ENCODE data around the gene EXOC6.

EXOC6 gene

DNA sequence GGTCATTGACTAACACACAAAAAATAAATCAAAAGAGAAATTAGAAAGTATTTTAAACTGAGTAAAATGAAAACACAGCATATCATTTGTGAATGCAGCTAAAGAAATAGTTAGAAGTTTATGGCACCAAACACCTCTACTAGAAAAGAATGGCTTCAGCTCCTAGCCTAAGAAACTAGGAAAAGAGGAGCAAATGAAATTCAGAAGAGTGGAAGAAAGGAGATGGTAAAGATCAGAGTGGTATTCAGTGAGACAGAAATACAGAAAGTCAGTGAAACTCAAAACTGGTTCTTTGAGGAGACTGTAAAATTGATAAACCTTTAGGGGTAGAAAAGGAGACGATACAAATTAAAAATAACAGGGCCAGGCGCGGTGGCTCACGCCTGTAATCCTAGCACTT, 2.7 kb downstream of the EXOC6 start:
- H3K4me3 ChIP-seq (ENCODE audit: low read depth, low read length), result no peak overlapping the region
- WGBS (ENCODE audit: extremely low coverage, insufficient coverage, insufficient read length), result no CpG with 5 or more reads among the region's 4 CpGs
- H3K27me3 ChIP-seq (ENCODE audit: insufficient read depth, low read length), result peaks cover 5% of the 10 kb centered on the region
- no peak overlapping the region for H3K23ac ChIP-seq (ENCODE audit: low read length)
- no peak overlapping the region for H2BK5ac ChIP-seq (ENCODE audit: low read depth, low read length, poor library complexity)
- DNase-seq, result no peak
- no peak overlapping the region for H4K8ac ChIP-seq (ENCODE audit: low read depth, low read length)
- no peak overlapping the region for H4K91ac ChIP-seq (ENCODE audit: low read depth, low read length)
- H3K4me1 ChIP-seq (ENCODE audit: control insufficient read depth in 1 of 2, insufficient read depth in 2 of 2, low read length in 2 of 2), result peaks cover 3 to 4% of the 10 kb centered on the region in 2 experiments
- H3K9me3 ChIP-seq (ENCODE audit: insufficient read depth, low read depth, low read length), result peaks cover 4% of the 10 kb centered on the region
- no peak overlapping the region for H2BK12ac ChIP-seq (ENCODE audit: low read length)
- no peak overlapping the region for H3K27ac ChIP-seq (ENCODE audit: low read depth, low read length)
- peaks cover 6% of the 10 kb centered on the region for H3K79me2 ChIP-seq (ENCODE audit: control insufficient read depth, insufficient read depth, low read length, poor library complexity)
- H4K12ac ChIP-seq (ENCODE audit: low read depth, low read length), result no peak overlapping the region
- no peaks in the 10 kb centered on the region for H3K36me3 ChIP-seq (ENCODE audit: control insufficient read depth in 1 of 2, insufficient read depth in 2 of 2, low read length in 2 of 2)
- no peak overlapping the region for H2AFZ ChIP-seq (ENCODE audit: insufficient read depth, low read length, poor library complexity)
- H3K9ac ChIP-seq (ENCODE audit: low read length), result no peak overlapping the region
- no peak overlapping the region for H2AK5ac ChIP-seq (ENCODE audit: low read length)
- peaks cover 4% of the 10 kb centered on the region for H3K79me1 ChIP-seq (ENCODE audit: low read length)
- H3K18ac ChIP-seq (ENCODE audit: low read length), result no peak overlapping the region
- H2BK120ac ChIP-seq (ENCODE audit: insufficient read depth, low read length, poor library complexity), result no peak overlapping the region
- H3K4me2 ChIP-seq (ENCODE audit: low read length), result no peak overlapping the region
- no peak overlapping the region for H3K4ac ChIP-seq (ENCODE audit: low read depth, low read length)
- H3K14ac ChIP-seq (ENCODE audit: low read length), result no peak overlapping the region

DNA sequence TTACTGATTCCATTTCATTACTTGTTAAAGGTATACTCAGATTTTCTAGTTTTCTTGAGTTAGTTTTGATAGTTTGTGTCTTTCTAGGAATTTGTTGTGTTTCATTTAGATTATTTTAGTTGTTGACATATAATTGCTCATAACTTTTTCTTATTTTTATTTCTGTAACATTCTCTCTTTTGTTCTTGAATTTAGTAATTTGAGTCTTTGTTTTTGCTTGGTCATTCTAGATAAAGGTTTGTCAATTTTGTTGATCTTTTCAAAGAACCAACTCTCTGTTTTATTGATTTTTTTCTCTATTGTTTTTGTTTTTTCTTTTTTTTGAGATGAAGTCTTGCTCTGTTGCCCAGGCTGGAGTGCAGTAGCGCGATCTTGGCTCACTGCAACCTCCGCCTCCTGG, 7.2 kb downstream of the EXOC6 start:
- no peak overlapping the region for H3K4me2 ChIP-seq (ENCODE audit: low read length)
- no peak overlapping the region for H3K4me3 ChIP-seq (ENCODE audit: low read depth, low read length)
- no peak overlapping the region for H3K27ac ChIP-seq (ENCODE audit: low read depth, low read length)
- H3K14ac ChIP-seq (ENCODE audit: low read length), result no peak overlapping the region
- no peak overlapping the region for H3K18ac ChIP-seq (ENCODE audit: low read length)
- H3K36me3 ChIP-seq (ENCODE audit: control insufficient read depth in 1 of 2, insufficient read depth in 2 of 2, low read length in 2 of 2), result no peaks in the 10 kb centered on the region
- no peak overlapping the region for H3K4ac ChIP-seq (ENCODE audit: low read depth, low read length)
- no peaks in the 10 kb centered on the region for H3K9me3 ChIP-seq (ENCODE audit: insufficient read depth, low read depth, low read length)
- no peak overlapping the region for H4K91ac ChIP-seq (ENCODE audit: low read depth, low read length)
- no peak overlapping the region for H4K12ac ChIP-seq (ENCODE audit: low read depth, low read length)
- no peak overlapping the region for H4K8ac ChIP-seq (ENCODE audit: low read depth, low read length)
- H3K79me1 ChIP-seq (ENCODE audit: low read length), result no peaks in the 10 kb centered on the region
- no peak overlapping the region for H2AFZ ChIP-seq (ENCODE audit: insufficient read depth, low read length, poor library complexity)
- no peak for DNase-seq
- H2BK120ac ChIP-seq (ENCODE audit: insufficient read depth, low read length, poor library complexity), result no peak overlapping the region
- no peaks in the 10 kb centered on the region for H3K27me3 ChIP-seq (ENCODE audit: insufficient read depth, low read length)
- H3K79me2 ChIP-seq (ENCODE audit: control insufficient read depth, insufficient read depth, low read length, poor library complexity), result no peaks in the 10 kb centered on the region
- H2BK12ac ChIP-seq (ENCODE audit: low read length), result no peak overlapping the region
- H2BK5ac ChIP-seq (ENCODE audit: low read depth, low read length, poor library complexity), result no peak overlapping the region
- no peak overlapping the region for H3K9ac ChIP-seq (ENCODE audit: low read length)
- no peak overlapping the region for H2AK5ac ChIP-seq (ENCODE audit: low read length)
- no CpG with 5 or more reads among the region's 3 CpGs for WGBS (ENCODE audit: extremely low coverage, insufficient coverage, insufficient read length)
- no peaks in the 10 kb centered on the region for H3K4me1 ChIP-seq (ENCODE audit: control insufficient read depth in 1 of 2, insufficient read depth in 2 of 2, low read length in 2 of 2)
- H3K23ac ChIP-seq (ENCODE audit: low read length), result no peak overlapping the region

DNA sequence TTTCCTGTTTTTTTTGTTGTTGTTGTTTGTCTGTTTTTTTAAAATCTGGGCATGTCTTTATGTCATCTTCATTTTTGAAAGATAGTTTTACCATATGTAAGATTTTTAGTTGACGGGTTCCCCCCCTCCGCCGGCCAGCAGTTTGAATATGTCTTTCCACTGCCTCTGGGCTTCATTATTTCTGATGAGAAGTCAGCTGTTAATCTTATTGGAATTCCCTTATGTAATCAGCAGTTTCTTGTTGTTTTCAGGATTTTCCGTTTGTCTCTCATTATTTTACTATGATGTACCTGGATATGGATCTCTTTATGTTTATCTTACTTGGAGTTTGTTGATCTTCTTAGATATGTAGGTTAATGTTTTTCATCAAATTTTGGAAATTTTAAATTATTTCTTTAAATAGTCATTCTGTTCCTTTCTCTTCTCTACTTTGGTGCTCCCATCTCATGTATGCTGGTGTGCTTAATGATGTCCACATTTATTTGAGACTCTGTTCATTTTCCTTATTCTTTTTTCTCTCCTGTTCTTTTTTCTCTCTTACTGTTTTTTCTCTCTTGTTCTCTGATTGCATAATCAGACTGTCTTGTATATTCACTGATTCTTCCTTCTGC, 9.7 kb downstream of the EXOC6 start:
- H3K4ac ChIP-seq (ENCODE audit: low read depth, low read length), result no peak overlapping the region
- H3K27ac ChIP-seq (ENCODE audit: low read depth, low read length), result no peak overlapping the region
- H2AFZ ChIP-seq (ENCODE audit: insufficient read depth, low read length, poor library complexity), result no peak overlapping the region
- H3K4me1 ChIP-seq (ENCODE audit: control insufficient read depth in 1 of 2, insufficient read depth in 2 of 2, low read length in 2 of 2), result no peaks in the 10 kb centered on the region
- H3K79me1 ChIP-seq (ENCODE audit: low read length), result no peaks in the 10 kb centered on the region
- no peak overlapping the region for H2AK5ac ChIP-seq (ENCODE audit: low read length)
- H4K12ac ChIP-seq (ENCODE audit: low read depth, low read length), result no peak overlapping the region
- no peak overlapping the region for H3K14ac ChIP-seq (ENCODE audit: low read length)
- no peak overlapping the region for H3K4me3 ChIP-seq (ENCODE audit: low read depth, low read length)
- WGBS (ENCODE audit: extremely low coverage, insufficient coverage, insufficient read length), result no CpG with 5 or more reads among the region's 4 CpGs
- H2BK120ac ChIP-seq (ENCODE audit: insufficient read depth, low read length, poor library complexity), result no peak overlapping the region
- no peak overlapping the region for H3K18ac ChIP-seq (ENCODE audit: low read length)
- H4K8ac ChIP-seq (ENCODE audit: low read depth, low read length), result no peak overlapping the region
- H3K23ac ChIP-seq (ENCODE audit: low read length), result no peak overlapping the region
- no peak overlapping the region for H4K91ac ChIP-seq (ENCODE audit: low read depth, low read length)
- no peak for DNase-seq
- no peaks in the 10 kb centered on the region for H3K36me3 ChIP-seq (ENCODE audit: control insufficient read depth in 1 of 2, insufficient read depth in 2 of 2, low read length in 2 of 2)
- H3K4me2 ChIP-seq (ENCODE audit: low read length), result no peak overlapping the region
- no peaks in the 10 kb centered on the region for H3K79me2 ChIP-seq (ENCODE audit: control insufficient read depth, insufficient read depth, low read length, poor library complexity)
- no peak overlapping the region for H2BK12ac ChIP-seq (ENCODE audit: low read length)
- no peak overlapping the region for H2BK5ac ChIP-seq (ENCODE audit: low read depth, low read length, poor library complexity)
- no peak overlapping the region for H3K9ac ChIP-seq (ENCODE audit: low read length)
- no peaks in the 10 kb centered on the region for H3K27me3 ChIP-seq (ENCODE audit: insufficient read depth, low read length)
- H3K9me3 ChIP-seq (ENCODE audit: insufficient read depth, low read depth, low read length), result no peaks in the 10 kb centered on the region

DNA sequence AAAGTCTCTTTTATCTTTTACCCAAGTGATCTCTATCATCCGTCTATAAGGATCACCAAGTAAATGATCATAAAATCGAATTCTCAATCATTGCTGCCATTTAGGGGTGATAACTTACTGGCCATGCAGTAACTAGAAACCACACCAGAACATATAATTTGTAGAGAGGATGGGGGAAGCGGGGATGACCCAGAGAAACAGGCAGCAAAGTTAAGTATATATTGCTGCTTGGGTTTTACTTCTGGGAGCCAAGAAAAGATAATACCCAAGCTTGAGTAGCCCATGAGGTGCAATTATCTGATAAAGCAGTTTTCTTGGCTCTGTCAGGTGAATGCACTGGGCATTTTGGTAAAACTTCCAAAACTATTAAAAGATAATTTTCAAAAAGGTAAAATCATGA, 18.9 kb downstream of the EXOC6 start:
- Histone ChIP-seq H3K4me1 (ENCODE audit: control insufficient read depth in 1 of 2, insufficient read depth in 2 of 2, low read length in 2 of 2) (no peaks in the 10 kb centered on the region), H3K36me3 (ENCODE audit: control insufficient read depth in 1 of 2, insufficient read depth in 2 of 2, low read length in 2 of 2) (no peaks in the 10 kb centered on the region), H3K14ac (ENCODE audit: low read length) (no peak overlapping the region), H4K8ac (ENCODE audit: low read depth, low read length) (no peak overlapping the region), H3K9me3 (ENCODE audit: insufficient read depth, low read depth, low read length) (no peaks in the 10 kb centered on the region), H2AFZ (ENCODE audit: insufficient read depth, low read length, poor library complexity) (no peak overlapping the region), H3K79me1 (ENCODE audit: low read length) (no peaks in the 10 kb centered on the region), H3K23ac (ENCODE audit: low read length) (no peak overlapping the region), H2BK120ac (ENCODE audit: insufficient read depth, low read length, poor library complexity) (no peak overlapping the region), H3K4ac (ENCODE audit: low read depth, low read length) (no peak overlapping the region), H2BK5ac (ENCODE audit: low read depth, low read length, poor library complexity) (no peak overlapping the region), H4K91ac (ENCODE audit: low read depth, low read length) (no peak overlapping the region), H2AK5ac (ENCODE audit: low read length) (no peak overlapping the region), H3K4me2 (ENCODE audit: low read length) (no peak overlapping the region), H2BK12ac (ENCODE audit: low read length) (no peak overlapping the region), H3K9ac (ENCODE audit: low read length) (no peak overlapping the region), H3K4me3 (ENCODE audit: low read depth, low read length) (no peak overlapping the region), H3K79me2 (ENCODE audit: control insufficient read depth, insufficient read depth, low read length, poor library complexity) (no peaks in the 10 kb centered on the region), H3K27ac (ENCODE audit: low read depth, low read length) (no peak overlapping the region), H3K18ac (ENCODE audit: low read length) (no peak overlapping the region), H3K27me3 (ENCODE audit: insufficient read depth, low read length) (no peaks in the 10 kb centered on the region), H4K12ac (ENCODE audit: low read depth, low read length) (no peak overlapping the region)
- no CpG with 5 or more reads among the region's 3 CpGs for WGBS (ENCODE audit: extremely low coverage, insufficient coverage, insufficient read length)
- DNase-seq, result no peak
